ENCODE data around the gene EIF4H.

The EIF4H gene

GRCh38 chr7:74175340-74175739, 1.2 kb downstream of the EIF4H start:
- Histone ChIP-seq H2AFZ (ENCODE audit: low read length, unreplicated experiment) (no peak overlapping the region), H3K36me3 (ENCODE audit: insufficient read depth, low read length) (peaks cover 26% of the 10 kb centered on the region), H3K27me3 (ENCODE audit: insufficient read depth, low read length) (no peaks in the 10 kb centered on the region), H3K4me1 (ENCODE audit: control insufficient read depth, insufficient read depth, low read length, unreplicated experiment) (peaks cover 44% of the 10 kb centered on the region), H3K4me3 (ENCODE audit: low read depth, low read length) (peak overlapping the region; percentile 89), H3K27ac (ENCODE audit: low read depth, low read length) (peak overlapping the region; percentile 83; the same call in 1 of the 2 replicates), H3K79me2 (ENCODE audit: control insufficient read depth, insufficient read depth, low read length, unreplicated experiment) (peaks cover 69% of the 10 kb centered on the region)

GRCh38 chr7:74176555-74176954, 2.4 kb downstream of the EIF4H start:
- H3K27me3 ChIP-seq (ENCODE audit: insufficient read depth, low read length): no peaks in the 10 kb centered on the region
- peak overlapping the region; percentile 89 for H3K4me3 ChIP-seq (ENCODE audit: low read depth, low read length)
- peaks cover 26% of the 10 kb centered on the region for H3K36me3 ChIP-seq (ENCODE audit: insufficient read depth, low read length)
- H3K79me2 ChIP-seq (ENCODE audit: control insufficient read depth, insufficient read depth, low read length, unreplicated experiment): peaks cover 81% of the 10 kb centered on the region
- peaks cover 51% of the 10 kb centered on the region for H3K4me1 ChIP-seq (ENCODE audit: control insufficient read depth, insufficient read depth, low read length, unreplicated experiment)
- no peak overlapping the region for H2AFZ ChIP-seq (ENCODE audit: low read length, unreplicated experiment)
- H3K27ac ChIP-seq (ENCODE audit: low read depth, low read length): no peak overlapping the region

DNA sequence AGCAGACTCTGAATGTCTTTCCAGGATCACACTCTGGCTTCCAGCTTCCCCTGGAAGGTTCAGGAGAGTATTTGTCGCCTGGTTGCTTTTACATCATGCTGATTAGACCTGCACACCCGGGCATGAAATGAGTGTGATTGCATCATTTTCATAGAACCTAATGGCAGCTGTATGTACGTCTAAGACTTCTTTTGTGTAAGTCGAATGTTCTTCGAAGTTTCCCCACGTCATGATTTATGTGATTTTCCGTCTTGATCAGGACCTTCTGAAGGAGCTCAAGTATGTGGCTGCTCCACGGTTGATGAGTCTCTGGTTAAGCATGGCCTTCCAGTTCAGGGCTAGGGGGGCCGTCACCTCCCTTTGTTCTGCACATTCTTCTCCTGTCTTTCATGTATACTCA, 4.5 kb downstream of the EIF4H start:
- no peak overlapping the region for H2AFZ ChIP-seq (ENCODE audit: low read length, unreplicated experiment)
- peaks cover 26% of the 10 kb centered on the region for H3K36me3 ChIP-seq (ENCODE audit: insufficient read depth, low read length)
- no peak overlapping the region for H3K4me3 ChIP-seq (ENCODE audit: low read depth, low read length)
- no peak overlapping the region for H3K27ac ChIP-seq (ENCODE audit: low read depth, low read length)
- no peaks in the 10 kb centered on the region for H3K27me3 ChIP-seq (ENCODE audit: insufficient read depth, low read length)
- peaks cover 95% of the 10 kb centered on the region for H3K79me2 ChIP-seq (ENCODE audit: control insufficient read depth, insufficient read depth, low read length, unreplicated experiment)
- H3K4me1 ChIP-seq (ENCODE audit: control insufficient read depth, insufficient read depth, low read length, unreplicated experiment): peaks cover 64% of the 10 kb centered on the region

GRCh38 chr7:74179935-74180604, 5.9 kb downstream of the EIF4H start:
- H3K36me3 ChIP-seq (ENCODE audit: insufficient read depth, low read length): peaks cover 31% of the 10 kb centered on the region
- H3K79me2 ChIP-seq (ENCODE audit: control insufficient read depth, insufficient read depth, low read length, unreplicated experiment): peaks cover 100% of the 10 kb centered on the region
- H3K27ac ChIP-seq (ENCODE audit: low read depth, low read length): no peak overlapping the region
- no peaks in the 10 kb centered on the region for H3K27me3 ChIP-seq (ENCODE audit: insufficient read depth, low read length)
- H3K4me1 ChIP-seq (ENCODE audit: control insufficient read depth, insufficient read depth, low read length, unreplicated experiment): peaks cover 75% of the 10 kb centered on the region
- H3K4me3 ChIP-seq (ENCODE audit: low read depth, low read length): no peak overlapping the region
- H2AFZ ChIP-seq (ENCODE audit: low read length, unreplicated experiment): no peak overlapping the region

- peaks cover 27% of the 10 kb centered on the region for H3K36me3 ChIP-seq (ENCODE audit: insufficient read depth, low read length)
- H3K4me1 ChIP-seq (ENCODE audit: control insufficient read depth, insufficient read depth, low read length, unreplicated experiment): peaks cover 80% of the 10 kb centered on the region
- no peak overlapping the region for H2AFZ ChIP-seq (ENCODE audit: low read length, unreplicated experiment)
- H3K79me2 ChIP-seq (ENCODE audit: control insufficient read depth, insufficient read depth, low read length, unreplicated experiment): peaks cover 100% of the 10 kb centered on the region
- no peak overlapping the region for H3K27ac ChIP-seq (ENCODE audit: low read depth, low read length)
- H3K4me3 ChIP-seq (ENCODE audit: low read depth, low read length): no peak overlapping the region
- no peaks in the 10 kb centered on the region for H3K27me3 ChIP-seq (ENCODE audit: insufficient read depth, low read length)
These were observed 6.7 kb downstream of the EIF4H start for GRCh38 chr7:74180866-74181265.

DNA sequence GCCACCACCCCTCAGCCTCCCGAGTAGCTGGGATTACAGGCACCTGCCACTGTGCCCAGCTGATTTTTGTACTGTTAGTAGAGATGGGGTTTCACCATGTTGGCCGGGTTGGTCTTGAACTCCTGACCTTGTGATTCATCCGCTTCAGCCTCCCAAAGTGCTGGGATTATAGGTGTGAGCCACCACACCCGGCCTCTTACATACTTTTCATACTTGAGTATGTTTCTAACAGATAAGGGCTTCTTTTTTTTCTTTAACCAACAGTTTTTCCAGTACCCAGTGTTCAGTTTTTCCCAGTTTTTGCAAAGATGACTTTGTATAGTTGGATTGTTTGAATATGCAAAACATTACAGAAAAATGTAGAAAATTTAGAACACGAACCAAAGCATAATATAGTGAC, 7.7 kb downstream of the EIF4H start:
- peaks cover 19% of the 10 kb centered on the region for H3K36me3 ChIP-seq (ENCODE audit: insufficient read depth, low read length)
- H2AFZ ChIP-seq (ENCODE audit: low read length, unreplicated experiment): no peak overlapping the region
- H3K27me3 ChIP-seq (ENCODE audit: insufficient read depth, low read length): no peaks in the 10 kb centered on the region
- peaks cover 71% of the 10 kb centered on the region for H3K4me1 ChIP-seq (ENCODE audit: control insufficient read depth, insufficient read depth, low read length, unreplicated experiment)
- no peak overlapping the region for H3K27ac ChIP-seq (ENCODE audit: low read depth, low read length)
- peaks cover 100% of the 10 kb centered on the region for H3K79me2 ChIP-seq (ENCODE audit: control insufficient read depth, insufficient read depth, low read length, unreplicated experiment)
- H3K4me3 ChIP-seq (ENCODE audit: low read depth, low read length): no peak overlapping the region

DNA sequence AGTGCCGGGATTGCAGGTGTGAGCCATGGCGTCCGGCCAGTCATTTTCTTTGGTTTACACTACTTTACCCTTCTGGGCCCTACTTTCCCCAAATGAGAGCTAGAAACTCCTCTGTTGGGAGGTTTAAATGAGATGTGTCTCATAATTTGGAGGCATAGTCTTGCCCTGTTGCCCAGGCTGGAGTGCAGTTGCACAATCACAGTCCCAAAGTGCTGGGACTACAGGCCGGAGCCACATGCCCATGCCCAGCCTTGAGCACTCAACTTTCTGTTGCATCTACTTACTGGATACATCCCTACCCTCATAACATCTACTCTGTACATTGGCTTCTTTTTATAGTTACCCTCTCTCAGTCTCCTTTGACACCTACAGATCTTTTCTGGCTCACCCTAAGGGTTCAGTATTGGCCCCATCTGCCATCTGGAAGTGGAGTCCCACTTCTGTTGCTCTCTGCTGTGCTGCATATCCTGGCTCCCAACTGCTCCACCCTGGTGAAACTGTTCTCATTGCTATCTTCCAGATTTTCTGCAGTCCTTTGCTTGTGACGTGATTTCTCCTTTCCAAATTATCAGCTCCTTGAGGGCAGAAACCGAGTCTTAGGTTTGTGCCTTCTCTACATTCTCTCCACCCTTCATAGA, 8.4 kb downstream of the EIF4H start:
- Histone ChIP-seq H3K27ac (ENCODE audit: low read depth, low read length) (no peak overlapping the region), H3K36me3 (ENCODE audit: insufficient read depth, low read length) (peaks cover 16% of the 10 kb centered on the region), H3K4me3 (ENCODE audit: low read depth, low read length) (no peak overlapping the region), H3K4me1 (ENCODE audit: control insufficient read depth, insufficient read depth, low read length, unreplicated experiment) (peaks cover 65% of the 10 kb centered on the region), H2AFZ (ENCODE audit: low read length, unreplicated experiment) (no peak overlapping the region), H3K27me3 (ENCODE audit: insufficient read depth, low read length) (no peaks in the 10 kb centered on the region), H3K79me2 (ENCODE audit: control insufficient read depth, insufficient read depth, low read length, unreplicated experiment) (peaks cover 100% of the 10 kb centered on the region)

- H2AFZ ChIP-seq (ENCODE audit: low read length, unreplicated experiment): no peak overlapping the region
- no peaks in the 10 kb centered on the region for H3K27me3 ChIP-seq (ENCODE audit: insufficient read depth, low read length)
- no peak overlapping the region for H3K27ac ChIP-seq (ENCODE audit: low read depth, low read length)
- H3K4me1 ChIP-seq (ENCODE audit: control insufficient read depth, insufficient read depth, low read length, unreplicated experiment): peaks cover 67% of the 10 kb centered on the region
- peaks cover 100% of the 10 kb centered on the region for H3K79me2 ChIP-seq (ENCODE audit: control insufficient read depth, insufficient read depth, low read length, unreplicated experiment)
- H3K36me3 ChIP-seq (ENCODE audit: insufficient read depth, low read length): peaks cover 19% of the 10 kb centered on the region
- no peak overlapping the region for H3K4me3 ChIP-seq (ENCODE audit: low read depth, low read length)
These were observed 9.0 kb downstream of the EIF4H start for GRCh38 chr7:74183142-74183541.

GRCh38 chr7:74183653-74184450, 9.7 kb downstream of the EIF4H start:
- Histone ChIP-seq H2AFZ (ENCODE audit: low read length, unreplicated experiment) (no peak overlapping the region), H3K4me3 (ENCODE audit: low read depth, low read length) (no peak overlapping the region), H3K27me3 (ENCODE audit: insufficient read depth, low read length) (no peaks in the 10 kb centered on the region), H3K36me3 (ENCODE audit: insufficient read depth, low read length) (peaks cover 23% of the 10 kb centered on the region), H3K27ac (ENCODE audit: low read depth, low read length) (no peak overlapping the region), H3K79me2 (ENCODE audit: control insufficient read depth, insufficient read depth, low read length, unreplicated experiment) (peaks cover 100% of the 10 kb centered on the region), H3K4me1 (ENCODE audit: control insufficient read depth, insufficient read depth, low read length, unreplicated experiment) (peaks cover 66% of the 10 kb centered on the region)

- no peak overlapping the region for H3K4me3 ChIP-seq (ENCODE audit: low read depth, low read length)
- no peaks in the 10 kb centered on the region for H3K27me3 ChIP-seq (ENCODE audit: insufficient read depth, low read length)
- peaks cover 27% of the 10 kb centered on the region for H3K36me3 ChIP-seq (ENCODE audit: insufficient read depth, low read length)
- peaks cover 61% of the 10 kb centered on the region for H3K4me1 ChIP-seq (ENCODE audit: control insufficient read depth, insufficient read depth, low read length, unreplicated experiment)
- peaks cover 100% of the 10 kb centered on the region for H3K79me2 ChIP-seq (ENCODE audit: control insufficient read depth, insufficient read depth, low read length, unreplicated experiment)
- H2AFZ ChIP-seq (ENCODE audit: low read length, unreplicated experiment): no peak overlapping the region
- no peak overlapping the region for H3K27ac ChIP-seq (ENCODE audit: low read depth, low read length)
These were observed 10.9 kb downstream of the EIF4H start for GRCh38 chr7:74185016-74185415.
